ENCODE data around the gene NR6A1.

GRCh38 chr9:124505901-124506346, 265.2 kb downstream of the NR6A1 start:
- TF ChIP-seq POLR2A (IDR thresholded peaks at IDR 0.05) (no peak), CTCF (IDR thresholded peaks at IDR 0.05) (no peak), EP300 (IDR thresholded peaks at IDR 0.05) (no peak)

Data from ovary (tissue), 3 donors.